CD4-positive, alpha-beta T cell treated with Interleukin-15 for 4 hours (primary cell): ENCODE results near the gene ANXA2.
A peak's percentile ranks its signal among the peaks of the same experiment; 100 is the strongest.
"Not testable (repeated sequence)": the region's sequence is repeated elsewhere in the genome, so short reads cannot be mapped to it uniquely, and the experiment has no call there.

Experiments
- DNase-seq: peaks from one replicate; pipeline ENCODE4 v3.0.0-alpha.2; 2020; ENCODE audit warnings: low spot score

The ANXA2 gene

DNA sequence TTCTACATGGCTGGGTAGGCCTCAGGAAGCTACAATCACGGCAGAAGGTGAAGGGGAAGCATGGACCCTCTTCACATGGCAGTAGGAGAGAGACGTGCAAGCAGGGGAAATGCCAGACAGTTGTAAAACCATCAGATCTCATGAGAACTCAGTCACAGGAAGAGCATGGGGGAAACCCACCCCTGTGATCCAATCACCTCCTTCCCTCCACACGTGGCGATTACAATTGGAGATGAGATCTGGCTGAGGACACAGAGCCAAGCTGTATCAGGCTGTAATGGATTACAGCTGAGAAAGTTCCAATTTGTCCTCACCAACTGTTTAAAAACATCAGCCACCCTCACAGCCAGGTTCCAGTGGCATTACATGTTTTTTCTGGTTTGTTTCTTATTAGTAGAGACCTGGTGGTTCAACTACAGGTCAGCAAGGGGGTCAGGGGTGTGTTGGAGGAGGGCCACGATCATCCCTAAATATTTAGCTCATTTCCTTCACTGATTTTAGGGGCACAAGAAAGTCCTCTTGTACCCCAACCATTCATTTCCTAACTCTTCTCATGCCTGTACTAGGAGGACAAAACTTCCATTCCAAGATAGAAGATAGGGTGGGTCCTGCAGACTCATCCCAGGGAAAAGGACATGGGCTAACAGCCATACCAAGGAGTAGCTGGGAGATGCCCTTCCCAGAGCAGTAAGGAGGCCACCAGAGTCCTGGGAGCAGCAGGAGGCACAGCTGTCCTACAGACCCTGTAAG is 54.4 kb downstream of the ANXA2 start:
- no peak for DNase-seq

DNA sequence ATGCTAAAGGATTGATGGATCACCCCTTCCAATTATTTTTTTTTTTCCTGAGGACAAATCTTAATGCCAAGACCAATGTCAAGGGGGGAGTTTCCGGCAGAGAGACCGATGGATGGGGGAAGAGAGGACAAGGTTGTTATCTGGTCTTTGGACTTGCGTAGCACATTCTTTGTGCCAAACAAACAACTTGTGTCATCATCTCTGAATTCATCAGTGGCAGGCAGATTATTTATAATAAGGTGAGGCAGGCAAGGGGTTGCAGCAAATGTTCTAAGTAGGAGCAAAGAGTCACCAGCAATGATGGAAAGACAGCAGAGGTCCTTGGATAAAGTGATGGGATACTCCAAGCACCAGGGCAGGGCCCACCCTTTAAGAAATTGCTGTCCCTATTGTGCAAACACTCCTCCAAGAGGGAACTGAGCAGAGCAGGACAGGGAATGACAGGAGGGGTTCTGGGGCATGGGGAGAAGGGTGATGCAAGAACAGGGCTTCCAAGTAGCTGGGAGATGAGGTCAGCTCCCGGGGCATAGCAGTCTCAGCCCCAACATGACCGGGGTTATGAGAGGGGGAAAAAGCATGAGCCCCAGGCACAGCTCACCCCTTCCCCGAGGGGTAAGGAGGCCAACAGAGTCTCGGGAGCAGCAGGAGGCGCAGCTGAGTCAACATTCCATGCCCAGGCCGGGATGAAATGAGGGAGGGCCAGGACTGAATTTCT is 57.4 kb downstream of the ANXA2 start:
- DNase-seq = no peak

DNA sequence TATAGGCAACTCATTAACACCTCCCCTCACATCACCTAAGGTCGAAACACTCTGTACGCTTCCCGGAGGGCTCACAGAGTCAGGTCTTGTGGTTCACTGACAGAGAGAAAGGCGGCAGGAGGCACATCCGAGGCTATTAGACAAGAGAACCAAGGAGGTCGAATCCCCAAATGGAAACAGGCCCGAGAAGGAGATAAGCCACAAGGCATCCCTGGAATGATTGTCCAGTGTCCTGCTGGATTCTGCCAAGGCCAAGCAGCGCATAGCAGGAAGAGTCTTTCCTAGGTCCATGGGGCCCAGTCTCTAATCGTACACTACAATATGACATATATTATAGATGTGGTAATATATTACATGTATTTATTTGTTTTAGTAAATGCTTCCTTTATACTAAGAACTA is 58.5 kb downstream of the ANXA2 start:
- DNase-seq = no peak

DNA sequence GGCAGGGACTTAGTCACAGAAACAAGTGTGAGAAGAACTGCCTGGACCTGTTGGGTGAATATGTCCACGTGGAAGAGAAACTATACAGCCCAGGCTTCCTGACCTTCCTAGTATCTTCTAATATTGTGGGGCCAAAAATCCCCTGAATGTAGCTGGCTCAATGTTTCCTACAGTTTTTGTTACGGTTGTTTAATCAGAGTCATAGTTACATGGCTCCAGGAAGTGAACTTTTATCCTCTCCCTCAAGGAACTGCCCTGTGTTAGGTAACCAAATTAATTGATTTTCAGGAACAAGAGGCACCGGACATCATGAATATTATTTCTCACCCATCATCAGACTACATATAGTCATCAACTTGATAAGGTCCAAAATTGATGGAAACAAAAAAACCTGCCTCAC is 59.0 kb downstream of the ANXA2 start:
- no peak for DNase-seq

DNA sequence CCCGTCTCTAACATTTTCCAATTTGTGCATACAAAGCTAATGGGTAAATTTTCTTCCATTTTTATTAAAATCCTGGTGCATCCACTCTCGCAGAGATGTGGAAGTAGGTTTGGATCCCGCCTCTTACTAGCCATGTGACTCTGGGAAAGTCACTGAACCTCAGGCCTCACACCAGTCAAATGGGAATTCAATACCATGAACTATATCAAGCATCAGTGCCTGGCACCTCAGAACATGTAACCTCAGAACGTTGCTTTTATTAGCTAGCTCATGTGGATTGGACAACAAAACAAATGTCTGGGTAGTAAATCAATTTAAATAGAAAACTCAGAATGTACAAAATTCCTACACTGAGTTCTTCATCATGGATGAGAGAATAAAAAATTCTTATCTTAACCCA is 60.7 kb downstream of the ANXA2 start:
- DNase-seq = no peak

DNA sequence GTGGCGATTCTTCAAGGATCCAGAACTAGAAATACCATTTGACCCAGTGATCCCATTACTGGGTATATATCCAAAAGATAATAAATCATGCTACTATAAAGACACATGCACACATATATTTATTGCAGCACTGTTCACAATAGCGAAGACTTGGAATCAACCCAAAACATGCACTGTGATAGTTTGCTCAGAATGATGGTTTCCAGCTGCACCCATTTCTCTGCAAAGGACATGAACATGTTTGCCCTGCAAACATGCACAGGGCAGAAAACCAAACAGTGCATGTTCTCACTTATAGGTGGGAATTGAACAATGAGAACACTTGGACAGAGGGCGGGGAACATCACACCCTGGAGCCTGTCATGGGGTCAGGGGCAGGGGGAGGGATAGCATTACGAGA is 62.5 kb downstream of the ANXA2 start:
- DNase-seq = not testable (repeated sequence)

DNA sequence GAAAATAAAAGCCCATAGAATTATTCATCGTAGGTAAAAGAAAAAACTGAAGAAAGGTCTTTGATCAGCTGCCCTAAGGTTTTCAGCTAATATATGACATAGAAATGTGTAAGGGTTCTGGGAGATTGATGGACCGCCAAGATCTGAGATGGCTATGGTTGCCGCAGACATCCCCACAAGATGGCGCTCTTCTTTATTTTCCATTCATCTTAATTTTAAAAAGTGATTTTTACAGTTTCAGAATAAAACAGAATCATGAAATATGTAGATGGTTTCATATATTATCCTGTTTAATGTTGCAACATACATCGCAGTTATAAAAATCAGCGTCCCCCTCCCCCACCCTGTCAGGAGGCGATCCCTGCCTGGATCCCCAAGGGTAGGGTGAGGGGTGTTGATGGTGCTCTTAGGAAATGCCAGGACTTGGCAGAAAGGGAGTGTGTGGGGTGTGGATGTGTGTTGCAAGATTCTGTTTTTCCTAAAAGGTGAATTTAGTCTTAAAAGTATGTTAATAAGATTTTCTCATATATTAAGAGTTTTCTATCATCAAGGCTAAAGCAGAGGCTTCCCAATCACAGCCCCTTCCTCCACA is 68.8 kb downstream of the ANXA2 start:
- DNase-seq = peak; percentile 30

DNA sequence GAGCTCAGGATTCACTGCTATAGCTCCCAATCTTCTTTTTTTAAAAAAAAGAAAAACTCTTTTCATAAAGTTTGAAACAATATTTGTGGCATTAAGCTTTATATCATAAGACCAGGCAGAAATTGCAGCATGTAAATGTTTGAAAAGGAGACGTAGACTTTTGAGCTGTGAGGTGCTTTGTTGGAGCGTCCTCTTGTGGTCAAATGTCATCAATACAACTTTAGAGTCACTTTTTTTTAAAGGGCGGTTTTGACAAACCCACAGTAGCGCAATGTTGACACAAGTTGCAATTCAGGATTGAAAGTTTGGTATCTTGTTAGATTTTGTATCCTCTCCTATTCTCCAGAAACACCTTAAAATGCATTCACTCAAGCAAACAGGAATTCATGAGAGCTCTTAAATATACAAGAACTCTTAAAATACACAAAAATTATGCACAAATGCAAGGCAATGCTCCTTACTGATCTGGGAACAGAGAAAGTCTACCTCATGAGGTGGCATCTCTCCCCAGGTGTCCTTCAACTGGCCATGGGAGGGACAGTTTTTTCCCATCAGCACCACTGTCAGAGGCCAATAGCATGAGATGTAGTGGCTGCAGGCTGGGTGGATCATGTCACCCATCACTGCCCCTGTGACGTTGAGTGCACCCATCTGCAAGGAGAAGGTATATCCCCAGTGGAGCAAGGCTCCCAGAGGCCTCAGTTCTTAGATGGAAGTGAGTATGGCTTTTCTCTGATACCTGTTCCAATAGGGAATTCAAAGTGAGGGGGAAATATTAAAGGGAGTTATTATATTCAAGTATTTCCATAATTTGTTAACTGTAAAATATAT is 70.7 kb downstream of the ANXA2 start:
- peak; percentile 56 for DNase-seq

DNA sequence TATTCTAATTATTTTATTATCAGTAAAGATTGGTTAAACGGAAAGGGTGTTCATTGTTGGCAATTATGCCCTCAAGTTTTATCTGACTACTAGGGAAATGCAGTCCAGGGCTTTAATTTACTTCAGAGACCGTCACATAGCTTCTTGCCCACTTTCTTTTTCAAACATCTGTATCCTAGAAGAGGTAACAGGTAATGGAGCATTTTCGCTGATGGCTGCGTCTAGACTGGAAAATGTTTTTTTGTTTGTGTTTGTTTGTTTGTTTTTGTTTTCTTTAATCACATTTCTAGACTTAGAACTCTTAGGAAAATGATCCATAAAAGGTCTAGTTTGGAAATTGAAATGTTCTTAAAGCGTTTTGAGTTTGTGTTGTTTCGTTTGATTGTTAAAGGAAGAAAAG is 71.4 kb downstream of the ANXA2 start:
- DNase-seq = no peak

DNA sequence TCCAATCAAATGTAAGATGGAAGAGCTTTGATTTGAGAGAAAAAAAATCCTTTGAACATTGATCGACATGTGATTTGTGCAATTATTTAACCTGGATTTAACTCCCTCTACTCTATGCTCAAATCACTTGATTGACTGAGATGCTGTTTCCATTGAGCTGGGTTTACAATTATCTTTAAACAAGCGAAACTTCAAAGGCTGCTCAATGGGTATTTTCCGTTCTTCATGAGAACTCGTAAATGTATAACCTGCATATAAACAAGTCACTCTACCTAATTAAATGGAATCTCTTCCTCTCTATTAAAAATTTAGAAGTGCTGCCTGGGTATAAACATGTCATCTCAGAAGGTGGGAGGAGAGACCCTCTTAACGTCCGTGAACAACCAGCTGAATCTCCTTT is 71.9 kb downstream of the ANXA2 start:
- no peak for DNase-seq

DNA sequence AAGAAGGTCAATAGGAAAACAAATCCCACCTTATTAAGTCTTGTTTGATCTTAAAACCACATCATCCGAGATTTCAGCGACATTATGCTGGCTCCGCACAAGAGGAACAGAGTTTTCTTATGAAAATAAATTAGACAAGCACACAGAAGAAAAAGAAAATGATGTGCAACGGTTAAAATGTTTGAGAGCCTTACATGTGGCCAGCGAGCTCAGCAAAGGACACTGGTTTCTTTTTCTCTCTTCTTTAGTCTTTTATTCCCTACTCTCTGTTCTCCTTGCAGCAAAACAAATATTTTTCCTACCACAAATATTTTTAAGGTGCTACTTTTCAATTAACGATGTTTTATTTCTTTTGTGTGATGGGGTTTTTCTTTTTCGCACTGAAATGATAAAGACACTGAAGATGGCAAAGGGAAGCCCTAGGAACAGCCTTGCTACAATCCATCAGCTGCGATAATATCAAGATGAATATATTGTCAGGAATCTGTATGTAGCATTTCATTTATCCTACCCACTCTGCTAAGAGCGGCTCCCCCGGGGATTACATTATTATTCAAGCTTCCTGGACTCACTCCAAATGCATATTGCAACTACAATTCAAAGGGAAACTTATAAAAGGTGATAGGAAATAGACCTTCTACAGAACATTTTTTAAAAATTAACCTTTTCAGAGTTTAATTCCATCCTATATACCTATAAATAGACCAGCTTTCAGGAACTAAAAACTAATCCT is 72.9 kb downstream of the ANXA2 start:
- DNase-seq = no peak

DNA sequence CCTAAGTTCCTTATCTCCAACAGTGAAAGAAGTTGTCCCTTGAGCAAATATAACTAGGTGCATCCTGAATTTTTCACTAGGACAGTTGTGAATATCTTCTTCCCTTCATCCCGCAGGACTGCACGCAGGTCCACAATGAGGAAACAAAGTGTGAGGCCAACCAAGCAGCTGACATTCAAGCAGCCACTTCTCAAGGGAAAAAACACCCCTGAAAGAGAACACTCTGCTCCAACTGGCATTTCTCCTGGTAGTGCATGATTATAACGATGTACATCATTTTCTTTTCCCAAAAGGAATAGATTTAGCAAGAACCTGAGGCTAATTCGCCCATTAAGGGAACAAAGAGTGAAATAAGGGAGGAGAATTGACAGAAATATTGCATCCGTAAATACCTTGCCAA is 74.5 kb downstream of the ANXA2 start:
- DNase-seq = no peak

DNA sequence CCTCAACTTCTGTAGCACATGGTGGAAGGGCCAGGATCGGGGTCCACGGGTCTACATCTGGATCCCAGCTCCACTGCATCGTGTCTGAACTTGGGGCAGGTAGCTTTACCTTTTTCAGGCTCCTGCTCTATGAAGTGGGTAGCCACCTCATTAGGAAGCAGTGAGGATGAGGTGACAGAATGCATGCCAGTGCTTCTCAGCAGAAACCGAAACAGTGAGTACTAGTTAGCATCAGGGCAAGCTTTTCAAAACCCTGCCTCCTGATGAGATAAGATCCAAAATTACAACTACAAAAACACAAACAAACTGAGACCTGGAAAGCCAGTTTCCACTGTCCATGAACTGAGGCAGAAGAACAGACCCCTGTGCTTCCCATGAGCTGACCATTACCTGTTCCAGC is 77.4 kb downstream of the ANXA2 start:
- DNase-seq = no peak

DNA sequence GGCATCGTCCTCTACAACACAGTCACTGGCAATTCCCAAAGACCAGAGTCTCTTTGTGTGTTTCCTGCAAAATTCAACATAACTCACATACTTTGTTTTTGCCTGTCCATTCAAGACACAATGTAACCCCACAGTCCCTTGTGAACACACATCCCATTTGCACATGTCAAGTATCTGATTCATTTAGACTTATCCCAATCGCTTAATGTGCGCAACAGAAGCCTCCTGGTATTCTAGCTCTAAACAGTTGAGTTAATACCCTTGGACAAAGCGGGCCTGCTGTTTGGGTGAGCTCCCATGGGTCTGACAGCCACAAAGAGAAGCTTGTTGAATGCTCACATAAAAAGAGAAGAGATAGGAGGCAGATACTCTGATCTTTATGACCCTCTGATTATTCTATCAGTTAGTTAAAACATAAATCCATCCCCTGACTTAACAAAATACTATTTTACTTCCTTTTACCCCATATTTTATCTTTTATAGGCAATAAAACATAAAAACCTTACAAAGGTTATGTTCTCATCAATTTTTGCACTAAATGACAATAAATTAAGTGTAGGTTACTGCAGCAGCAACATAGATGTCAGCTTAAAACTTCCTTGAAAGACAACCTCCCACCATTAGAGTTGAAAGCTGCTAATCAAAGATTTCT is 79.4 kb downstream of the ANXA2 start:
- DNase-seq = no peak

DNA sequence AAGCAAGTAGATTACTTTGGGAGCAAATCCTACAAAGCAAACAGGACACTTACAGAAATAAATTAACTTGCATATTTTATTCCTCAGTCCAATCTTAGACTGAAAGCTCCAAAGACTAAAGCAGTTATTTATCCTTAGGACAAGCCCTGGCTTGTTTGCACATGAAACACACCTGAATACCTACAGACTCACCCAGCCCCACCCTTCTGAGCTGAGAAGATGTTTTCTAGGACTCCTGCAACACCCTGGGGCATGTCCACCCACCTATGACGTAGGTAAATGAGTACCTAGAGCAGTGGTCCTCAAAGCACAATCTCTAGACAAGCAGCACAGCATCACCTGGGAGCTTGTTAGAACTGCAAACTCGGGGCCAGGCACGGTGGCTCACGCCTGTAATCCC is 80.8 kb downstream of the ANXA2 start:
- DNase-seq = no peak

DNA sequence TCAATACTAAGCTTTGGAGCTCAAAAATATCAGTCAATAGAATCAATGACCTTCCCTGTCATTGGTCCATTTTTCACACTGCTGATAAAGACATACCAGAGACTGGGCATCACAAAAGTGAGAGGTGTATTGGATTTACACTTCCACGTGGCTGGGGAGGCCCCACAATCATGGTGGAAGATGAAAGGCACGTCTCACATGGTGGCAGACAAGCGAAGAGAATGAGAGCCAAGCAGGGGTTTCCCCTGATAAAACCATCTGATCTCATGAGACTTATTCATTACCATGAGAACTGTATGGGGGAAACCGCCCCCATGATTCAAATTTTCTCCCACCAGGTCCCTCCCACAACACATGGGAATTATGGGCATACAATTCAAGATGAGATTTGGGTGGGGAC is 81.9 kb downstream of the ANXA2 start:
- DNase-seq = no peak

DNA sequence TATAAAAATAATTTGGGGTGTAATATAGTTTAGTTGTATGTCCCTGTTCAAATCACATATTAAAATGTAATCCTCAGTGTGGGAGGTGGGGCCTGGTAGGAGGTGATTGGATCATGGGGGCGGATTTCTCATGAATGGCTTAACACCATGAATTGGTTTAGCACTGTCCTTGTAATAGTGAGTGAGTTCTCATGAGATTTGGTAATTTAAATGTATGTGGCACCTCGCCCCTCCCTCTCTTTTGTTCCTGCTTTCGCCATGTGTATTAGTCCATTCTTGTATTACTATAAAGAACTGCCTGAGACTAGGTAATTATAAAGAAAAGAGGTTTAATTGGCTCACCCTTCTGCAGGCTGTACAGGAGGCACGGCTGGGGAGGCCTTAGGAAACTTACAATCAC is 83.9 kb downstream of the ANXA2 start:
- no peak for DNase-seq

DNA sequence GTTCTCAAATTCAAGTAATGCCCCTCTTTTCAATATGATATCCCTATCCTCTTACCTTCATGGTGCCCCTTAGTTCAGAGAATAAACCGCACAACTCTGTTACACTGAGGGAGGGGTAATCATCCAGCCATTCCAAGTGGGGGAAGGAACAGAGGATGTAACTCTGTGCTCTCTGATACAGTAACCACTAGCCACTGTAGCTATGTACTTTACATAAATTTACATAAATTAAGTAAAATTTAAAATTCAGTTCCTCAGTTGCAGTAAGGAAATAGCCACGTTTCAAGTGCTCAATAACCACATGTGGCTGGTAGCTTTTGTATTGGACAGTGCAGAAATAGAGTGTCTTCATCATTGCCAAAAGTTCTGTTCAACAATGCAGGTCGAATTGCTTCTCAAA is 90.8 kb downstream of the ANXA2 start:
- no peak for DNase-seq

DNA sequence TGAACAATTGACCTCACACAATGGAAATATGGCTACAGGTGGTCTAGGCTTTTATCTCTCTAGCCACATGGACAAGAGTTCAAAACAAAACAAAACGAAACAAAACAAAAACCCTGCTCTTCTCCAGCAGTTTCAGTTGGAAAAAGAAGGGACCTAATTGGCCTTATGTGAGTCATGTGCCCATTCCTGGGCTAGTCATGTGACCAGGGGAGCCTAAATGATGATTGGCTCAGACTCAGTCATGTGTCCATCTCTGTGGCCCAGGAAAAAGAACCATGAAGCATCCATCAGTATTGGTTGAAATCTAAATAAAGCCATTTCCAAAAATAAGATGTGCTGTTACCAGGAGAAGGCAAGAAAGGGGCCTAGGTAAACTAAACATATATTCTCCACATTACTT is 96.8 kb downstream of the ANXA2 start:
- DNase-seq = no peak

DNA sequence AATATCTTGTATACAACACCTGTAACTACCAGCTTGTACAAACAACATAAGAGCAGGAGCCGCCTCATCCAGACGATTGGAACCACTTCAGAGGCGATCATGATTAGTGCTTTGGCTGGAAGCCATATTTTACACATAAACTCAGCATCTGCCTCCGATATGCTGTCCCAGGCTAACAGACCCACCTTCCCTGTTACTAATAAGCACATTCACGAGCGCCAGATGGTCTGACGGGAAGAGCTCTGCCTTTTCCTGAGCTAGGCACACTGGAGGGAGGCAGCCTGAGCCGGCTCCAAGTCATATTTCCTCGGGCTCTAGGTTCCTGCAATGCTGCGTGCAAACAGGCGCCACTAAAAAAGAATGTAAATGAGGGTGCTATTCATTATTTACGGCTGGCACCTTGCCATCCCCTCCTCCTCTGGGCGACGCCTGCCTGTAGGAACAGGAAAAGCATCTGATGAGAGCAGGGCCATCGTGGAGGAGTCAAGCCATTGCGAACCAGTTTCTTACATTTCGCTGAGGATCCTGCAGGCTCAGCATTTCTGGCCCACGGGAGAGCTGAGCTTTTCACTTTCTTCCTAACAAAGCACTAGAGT is 98.2 kb downstream of the ANXA2 start:
- DNase-seq = no peak
